ENCODE data around the gene CD46.

CD46 gene

GRCh38 chr1:207828485-207829158 lies 76.8 kb downstream of the CD46 start:
- peak; percentile 90 to 94 for DNase-seq (ENCODE audit: low read depth in 1 of 2, low spot score in 1 of 2)
- TF ChIP-seq REST (IDR thresholded peaks at IDR 0.05; ENCODE audit: insufficient replicate concordance, low read depth) (no peak), CTCF (IDR thresholded peaks at IDR 0.05; ENCODE audit: insufficient read depth, low read length) (peak; percentile 92), GABPA (IDR thresholded peaks at IDR 0.05; ENCODE audit: low read depth) (no peak), SPI1 (IDR thresholded peaks at IDR 0.05; ENCODE audit: borderline replicate concordance, low read depth) (peak; percentile 97), POLR2AphosphoS5 (IDR thresholded peaks at IDR 0.05; ENCODE audit: low read depth) (peak; percentile 27; the same call in 1 of the 2 replicates)
- Histone ChIP-seq H3K4me3 (replicated peaks; ENCODE audit: insufficient read depth, low read length) (no peak overlapping the region), H3K27me3 (ENCODE audit: insufficient read depth, poor library complexity, severe bottlenecking) (no peaks in the 10 kb centered on the region), H3K27ac (replicated peaks) (peak overlapping the region; percentile 84)

GRCh38 chr1:207829576-207829975 lies 77.7 kb downstream of the CD46 start:
- no peak for DNase-seq (ENCODE audit: low read depth in 1 of 2, low spot score in 1 of 2)
- H3K27ac ChIP-seq (replicated peaks): peak overlapping the region; percentile 8
- H3K27me3 ChIP-seq (ENCODE audit: insufficient read depth, poor library complexity, severe bottlenecking): no peaks in the 10 kb centered on the region
- no peak for TF ChIP-seq POLR2AphosphoS5 (IDR thresholded peaks at IDR 0.05; ENCODE audit: low read depth)
- TF ChIP-seq GABPA (IDR thresholded peaks at IDR 0.05; ENCODE audit: low read depth): no peak
- TF ChIP-seq CTCF (IDR thresholded peaks at IDR 0.05; ENCODE audit: insufficient read depth, low read length): no peak
- TF ChIP-seq REST (IDR thresholded peaks at IDR 0.05; ENCODE audit: insufficient replicate concordance, low read depth): no peak
- no peak for TF ChIP-seq SPI1 (IDR thresholded peaks at IDR 0.05; ENCODE audit: borderline replicate concordance, low read depth)
- no peak overlapping the region for H3K4me3 ChIP-seq (replicated peaks; ENCODE audit: insufficient read depth, low read length)

GRCh38 chr1:207830788-207831187 lies 78.9 kb downstream of the CD46 start:
- no peak overlapping the region for H3K4me3 ChIP-seq (replicated peaks; ENCODE audit: insufficient read depth, low read length)
- no peaks in the 10 kb centered on the region for H3K27me3 ChIP-seq (ENCODE audit: insufficient read depth, poor library complexity, severe bottlenecking)
- TF ChIP-seq SPI1 (IDR thresholded peaks at IDR 0.05; ENCODE audit: borderline replicate concordance, low read depth) (no peak), REST (IDR thresholded peaks at IDR 0.05; ENCODE audit: insufficient replicate concordance, low read depth) (no peak), GABPA (IDR thresholded peaks at IDR 0.05; ENCODE audit: low read depth) (no peak), POLR2AphosphoS5 (IDR thresholded peaks at IDR 0.05; ENCODE audit: low read depth) (no peak), CTCF (IDR thresholded peaks at IDR 0.05; ENCODE audit: insufficient read depth, low read length) (no peak)
- no peak for DNase-seq (ENCODE audit: low read depth in 1 of 2, low spot score in 1 of 2)
- H3K27ac ChIP-seq (replicated peaks): 0 out of 2 replicates have a peak overlapping the region, but pooled peaks have one; percentile 8

Data from HL-60 (cell line).